GM12878 (cell line): ENCODE measurements around the gene ZNF653. TPM values are rescaled to one million over a fixed set of nuclear protein-coding genes. Genes with fewer than 3 reads are reported as not detected.

Experiments used
- ATAC-seq: fragments of 200-7000 bp; cut with Tn5 transposase; 3 replicates; pipeline ENCODE4 v1.9.1; 2020; ENCODE audit warnings: mild to moderate bottlenecking, moderate library complexity
- BruUV-seq: library from RNA; stranded (reverse); fragments of 400-500 nt; replicated peaks from 2 replicates; lab custom pipeline; 2021; lab: Mats Ljungman, UMichigan
- CTCF ChIA-PET: fragments of 300-600 bp; sonication (Branson Sonifier 250); formaldehyde crosslinking; extraction: SDS; loops from one replicate; lab custom pipeline; 2021; ENCODE audit warnings: inconsistent platforms; lab: Yijun Ruan, JAX
- POLR2A ChIA-PET: fragments of 350-600 bp; formaldehyde crosslinking; extraction: SDS; loops from one replicate; lab custom pipeline; 2021; ENCODE audit warnings: inconsistent platforms; lab: Charles Lee
- RAD21 ChIA-PET: fragments of 300-600 bp; sonication (Branson Sonifier 250); formaldehyde crosslinking; loops from one replicate; lab custom pipeline; 2023; ENCODE audit warnings: antibody characterized with exemption; ENCODE audit not compliant: unreplicated experiment; lab: Charles Lee
- SMC1A ChIA-PET: fragments of 300-600 bp; sonication (Branson Sonifier 250); formaldehyde crosslinking; loops from one replicate; lab custom pipeline; 2023; ENCODE audit not compliant: unreplicated experiment, uncharacterized antibody; lab: Charles Lee
- DNase-seq: peaks from one replicate; pipeline ENCODE4 v3.0.0-alpha.2; 2011; ENCODE audit warnings: low read depth, low spot score
- FAIRE-seq: peaks from 3 replicates; lab custom pipeline; 2011; peaks lifted over from hg19 to GRCh38; lab: Jason Lieb, UNC
- H2AFZ ChIP-seq: 2 replicates; pipeline ENCODE4 v1.6.0; 2011; ENCODE audit warnings: low read depth, low read length, control low read depth; ENCODE audit not compliant: control insufficient read depth
- H3K27ac ChIP-seq: 2 replicates; pipeline ENCODE4 v1.5.1; 2011; ENCODE audit warnings: control low read depth; ENCODE audit not compliant: control insufficient read depth, insufficient read depth
- H3K27me3 ChIP-seq, 2 experiments: replicated peaks in 1 of 2; 2 replicates each; pipeline versions ENCODE4 v1.6.0 to v1.6.1; 2011; ENCODE audit warnings: low read length in 1 of 2; ENCODE audit not compliant: control insufficient read depth in 2 of 2, insufficient read depth in 2 of 2
- H3K36me3 ChIP-seq, 2 experiments: 2 replicates each; pipeline ENCODE4 v1.5.1; 2011; ENCODE audit warnings: low read length in 1 of 2; ENCODE audit not compliant: control insufficient read depth in 2 of 2, insufficient read depth in 2 of 2
- H3K4me1 ChIP-seq: 2 replicates; pipeline ENCODE4 v1.6.1; 2011; ENCODE audit warnings: mild to moderate bottlenecking, low read length, moderate library complexity, mixed read lengths; ENCODE audit not compliant: control insufficient read depth, insufficient read depth
- H3K4me2 ChIP-seq: 2 replicates; pipeline ENCODE4 v1.6.0; 2011; ENCODE audit warnings: control low read depth; ENCODE audit not compliant: control insufficient read depth, insufficient read depth
- H3K4me3 ChIP-seq: fragments of 200-600 bp; sonication (generic); 2 replicates; pipeline ENCODE4 v1.5.1; 2016
- H3K79me2 ChIP-seq: 2 replicates; pipeline ENCODE4 v1.6.0; 2011; ENCODE audit warnings: low read length; ENCODE audit not compliant: control insufficient read depth, insufficient read depth
- H3K9ac ChIP-seq: 2 replicates; pipeline ENCODE4 v1.8.0; 2011; ENCODE audit warnings: low read length, control low read depth, mixed read lengths; ENCODE audit not compliant: control insufficient read depth, insufficient read depth
- H3K9me3 ChIP-seq: replicated peaks from 3 replicates; pipeline ENCODE4 v1.5.1; 2011; ENCODE audit warnings: mild to moderate bottlenecking, low read length; ENCODE audit not compliant: control insufficient read depth, insufficient read depth
- H4K20me1 ChIP-seq: 2 replicates; pipeline ENCODE4 v1.6.0; 2011; ENCODE audit not compliant: control insufficient read depth, insufficient read depth
- BCL11A ChIP-seq: IDR thresholded peaks from 2 replicates; pipeline ENCODE4 v1.6.1; 2011; ENCODE audit warnings: low read depth, low read length
- ELK1 ChIP-seq: IDR thresholded peaks from 2 replicates; pipeline ENCODE4 v1.6.1; 2012; ENCODE audit warnings: low read depth, low read length, improper control_type of control experiment
- GABPA ChIP-seq: IDR thresholded peaks from 2 replicates; pipeline ENCODE4 v1.6.1; 2014; ENCODE audit warnings: antibody characterized with exemption, low read depth, mild to moderate bottlenecking, inconsistent platforms
- HCFC1 ChIP-seq: fragments of 150-350 bp; IDR thresholded peaks from 2 replicates; pipeline ENCODE4 v1.6.1; 2014; ENCODE audit warnings: low read length
- IRF3 ChIP-seq: fragments of 450-650 bp; IDR thresholded peaks from 2 replicates; pipeline ENCODE4 v1.6.1; 2014; ENCODE audit warnings: mild to moderate bottlenecking
- WGBS: methylation state at CpG from one replicate; pipeline ENCODE4 v1.1.6; 2016; ENCODE audit warnings: low lambda C conversion rate; ENCODE audit not compliant: insufficient replicate concordance, insufficient coverage; ENCODE audit errors: missing lambda C conversion rate; 5-methylcytosine and 5-hydroxymethylcytosine counted together
- in situ Hi-C: fragments of 300-500 bp; cut with MboI; formaldehyde crosslinking; loops from 9 replicates; pipeline ENCODE4 v1.14.3; 2018; ENCODE audit warnings: mixed read lengths
- intact Hi-C: fragments of 100-400 bp; cut with micrococcal nuclease; formaldehyde crosslinking; loops from one replicate; pipeline ENCODE4 v1.14.2; 2022; ENCODE audit not compliant: unreplicated experiment
- polyA plus RNA-seq, 11 experiments: library from polyadenylated mRNA; depleted of rRNA in 4 of 11; unstranded in 6 of 11; stranded (reverse) in 5 of 11; fragments of >200 nt; fragmentation: Nextera tagmentation in 4 of 11; fragmentation: Illumina TruSeq in 1 of 11; extraction: Ambion mirVana in 4 of 11; extraction: Trizol in 1 of 11; gene quantifications; 1 replicate in 1 of 11; 2 replicates in 10 of 11; pipeline versions ENCODE4 v1.2.1 to v1.2.3, GENCODE V29; 2011 to 2016; ENCODE audit warnings: inconsistent platforms in 2 of 11, missing spikeins in 2 of 11, low read depth in 1 of 11
- total RNA-seq, 4 experiments: library from RNA; depleted of rRNA in 3 of 4; stranded (reverse); fragments of >200 nt in 3 of 4; fragmentation: Illumina TruSeq in 1 of 4; extraction: Trizol in 1 of 4; gene quantifications; 2 replicates each; pipeline versions ENCODE4 v1.2.1 to v1.2.3, GENCODE V29; 2013 to 2021

ZNF653 gene
- total and polyA plus RNA-seq, 10 of the 15 experiments (the other 5 are each of a cell fraction or from before 2014, with no cell fraction given), result 2.2 to 13.2 (median 6.7) TPM; not detected in 2

GRCh38 chr19:11507370-11508078, 1.9 kb upstream of the ZNF653 start:
- TF ChIP-seq GABPA, result no peak
- no peak for TF ChIP-seq BCL11A
- TF ChIP-seq IRF3, result no peak
- no peak for TF ChIP-seq ELK1
- no peak for TF ChIP-seq HCFC1
- H3K27ac ChIP-seq, result no peak overlapping the region
- H3K4me2 ChIP-seq, result no peak overlapping the region
- no peaks in the 10 kb centered on the region; a peak in 3 of 4 replicates for H3K36me3 ChIP-seq
- ChIA-PET CTCF (interaction anchor here (0.7 kb wide), 1 partner anchor 473 kb away, joined by 4 read pairs; no protein-coding TSS in a partner anchor), RAD21 (interaction anchor here (0.6 kb wide), 1 partner anchor 578 kb away, joined by 3 read pairs; no protein-coding TSS in a partner anchor), SMC1A (interaction anchor here (1.3 kb wide), 1 partner anchor 24 kb away, joined by 3 read pairs; no protein-coding TSS in a partner anchor), POLR2A (interaction anchor here (0.6 kb wide), 1 partner anchor 48 kb away, joined by 5 read pairs; no protein-coding TSS in a partner anchor)
- H2AFZ ChIP-seq, result no peak overlapping the region
- no peak for FAIRE-seq
- no peak for DNase-seq
- no TSS peak for BruUV-seq
- no peak overlapping the region for H3K4me3 ChIP-seq
- WGBS, result 84% methylated on average over 18 of the region's 18 CpGs
- no peaks in the 10 kb centered on the region for H4K20me1 ChIP-seq
- H3K4me1 ChIP-seq, result no peaks in the 10 kb centered on the region
- H3K9me3 ChIP-seq, result no peaks in the 10 kb centered on the region
- intact Hi-C loops (no loop called here), in situ Hi-C loops (no loop called here)
- ATAC-seq, result no peak
- H3K9ac ChIP-seq, result no peak overlapping the region
- peaks cover 4% of the 10 kb centered on the region for H3K79me2 ChIP-seq
- no peaks in the 10 kb centered on the region for H3K27me3 ChIP-seq
